GM13976 (cell line): Measurements from ENCODE around the gene DDX25.

Source experiments
- DNase-seq: peaks from one replicate; pipeline ENCODE4 v3.0.0; 2012; ENCODE audit warnings: low spot score
- CTCF ChIP-seq: IDR thresholded peaks from 2 replicates; pipeline ENCODE4 v1.5.1; 2012; ENCODE audit warnings: borderline replicate concordance, mild to moderate bottlenecking; ENCODE audit not compliant: insufficient read depth; ENCODE audit errors: extremely low read depth, missing control alignments, control extremely low read depth
- in situ Hi-C: fragments of 300-500 bp; cut with MboI; formaldehyde crosslinking; loops from one replicate; pipeline ENCODE4 v1.12.0; 2022; ENCODE audit warnings: low sequenced_read_pairs, mixed read lengths, inconsistent platforms; ENCODE audit not compliant: unreplicated experiment

The DDX25 gene

GRCh38 chr11:125945011-125945796 is 40.9 kb downstream of the DDX25 start:
- in situ Hi-C loops, result no loop called here
- no peak for DNase-seq
- no peak for TF ChIP-seq CTCF

GRCh38 chr11:125945797-125946520 is 41.7 kb downstream of the DDX25 start, which contains the start of gene VSIG10L2:
Gene VSIG10L2, plus strand, starts transcription at chr11:125946044. Its CDS starts 12 bp downstream, at chr11:125946056.
- no peak for TF ChIP-seq CTCF
- no peak for DNase-seq
- in situ Hi-C loops, result no loop called here

- in situ Hi-C loops, result no loop called here
- DNase-seq, result no peak
- TF ChIP-seq CTCF, result no peak
Measured at GRCh38 chr11:125946712-125947418, 42.6 kb downstream of the DDX25 start.

- DNase-seq, result no peak
- TF ChIP-seq CTCF, result no peak
- in situ Hi-C loops, result no loop called here
Measured at GRCh38 chr11:125947419-125948277, 43.3 kb downstream of the DDX25 start.

GRCh38 chr11:125948278-125949051 is 44.2 kb downstream of the DDX25 start:
- in situ Hi-C loops, result no loop called here
- DNase-seq, result no peak
- TF ChIP-seq CTCF, result no peak
